Activated CD8-positive, alpha-beta memory T cell treated with anti-CD3 and anti-CD28 coated beads for 36 hours (primary cell): ENCODE data around the gene TSHZ2. TPM values are rescaled to one million over a fixed set of nuclear protein-coding genes. Genes with fewer than 3 reads are reported as not detected.

ENCODE experiments used
- CTCF ChIA-PET: fragments of 350-600 bp; sonication (Branson Sonifier 250); formaldehyde crosslinking; loops from one replicate; lab custom pipeline; 2021; ENCODE audit warnings: antibody characterized with exemption; lab: Charles Lee
- POLR2A ChIA-PET: fragments of 350-600 bp; sonication (Branson Sonifier 250); formaldehyde crosslinking; loops from one replicate; lab custom pipeline; 2021; ENCODE audit warnings: antibody characterized with exemption; lab: Charles Lee
- total RNA-seq, 2 experiments: library from RNA; stranded (reverse); gene quantifications; one replicate each; pipeline ENCODE4 v1.2.3, GENCODE V29; 2021

Gene TSHZ2
- total RNA-seq, 2 experiments from 2014 or later: 0.76 to 1.4 TPM

- CTCF ChIA-PET: no interaction called here
- POLR2A ChIA-PET: no interaction called here
Measured at GRCh38 chr20:53097791-53098190, 125.6 kb downstream of the TSHZ2 start.

GRCh38 chr20:53098621-53099020 lies 126.5 kb downstream of the TSHZ2 start:
- ChIA-PET POLR2A (no interaction called here), CTCF (no interaction called here)

- CTCF ChIA-PET: interaction anchor here (1.5 kb wide), 1 partner anchor 86 kb away, joined by 3 read pairs; no protein-coding TSS in a partner anchor
- POLR2A ChIA-PET: no interaction called here
Measured at GRCh38 chr20:53099856-53100255, 127.7 kb downstream of the TSHZ2 start.

- POLR2A ChIA-PET: no interaction called here
- CTCF ChIA-PET: interaction anchor here (1.5 kb wide), 1 partner anchor 86 kb away, joined by 3 read pairs; no protein-coding TSS in a partner anchor
Measured at GRCh38 chr20:53100476-53100911, 128.3 kb downstream of the TSHZ2 start.

- CTCF ChIA-PET: no interaction called here
- POLR2A ChIA-PET: no interaction called here
Measured at GRCh38 chr20:53101992-53102760, 130.0 kb downstream of the TSHZ2 start.

- ChIA-PET CTCF (no interaction called here), POLR2A (no interaction called here)
Measured at GRCh38 chr20:53103124-53103523, 131.0 kb downstream of the TSHZ2 start.

GRCh38 chr20:53104884-53105283 lies 132.7 kb downstream of the TSHZ2 start:
- POLR2A ChIA-PET: no interaction called here
- CTCF ChIA-PET: no interaction called here

GRCh38 chr20:53116733-53117132 lies 144.6 kb downstream of the TSHZ2 start:
- ChIA-PET POLR2A (no interaction called here), CTCF (no interaction called here)

GRCh38 chr20:53122853-53123252 lies 150.7 kb downstream of the TSHZ2 start:
- CTCF ChIA-PET: no interaction called here
- POLR2A ChIA-PET: no interaction called here

- CTCF ChIA-PET: no interaction called here
- POLR2A ChIA-PET: no interaction called here
Measured at GRCh38 chr20:53124075-53124551, 152.0 kb downstream of the TSHZ2 start.

GRCh38 chr20:53124803-53125202 lies 152.6 kb downstream of the TSHZ2 start:
- ChIA-PET POLR2A (no interaction called here), CTCF (no interaction called here)

- ChIA-PET CTCF (no interaction called here), POLR2A (no interaction called here)
Measured at GRCh38 chr20:53126185-53126584, 154.0 kb downstream of the TSHZ2 start.

- ChIA-PET CTCF (no interaction called here), POLR2A (no interaction called here)
Measured at GRCh38 chr20:53127027-53127426, 154.9 kb downstream of the TSHZ2 start.

- CTCF ChIA-PET: no interaction called here
- POLR2A ChIA-PET: no interaction called here
Measured at GRCh38 chr20:53128004-53128403, 155.8 kb downstream of the TSHZ2 start.

GRCh38 chr20:53129563-53129962 lies 157.4 kb downstream of the TSHZ2 start:
- ChIA-PET POLR2A (no interaction called here), CTCF (interaction anchor here (0.6 kb wide), 2 partner anchors 13 to 23 kb away, joined by 3 to 4 read pairs; no protein-coding TSS in a partner anchor)

GRCh38 chr20:53130795-53131194 lies 158.6 kb downstream of the TSHZ2 start:
- CTCF ChIA-PET: no interaction called here
- POLR2A ChIA-PET: no interaction called here

GRCh38 chr20:53133125-53133524 lies 161.0 kb downstream of the TSHZ2 start:
- ChIA-PET POLR2A (no interaction called here), CTCF (no interaction called here)

- ChIA-PET CTCF (no interaction called here), POLR2A (no interaction called here)
Measured at GRCh38 chr20:53133628-53134027, 161.5 kb downstream of the TSHZ2 start.

- POLR2A ChIA-PET: no interaction called here
- CTCF ChIA-PET: no interaction called here
Measured at GRCh38 chr20:53136473-53136872, 164.3 kb downstream of the TSHZ2 start.

- POLR2A ChIA-PET: no interaction called here
- CTCF ChIA-PET: no interaction called here
Measured at GRCh38 chr20:53138454-53139262, 166.5 kb downstream of the TSHZ2 start.
